NB4 (cell line): ENCODE measurements around the gene CNOT6.

ENCODE experiments used
- POLR2A ChIP-seq: IDR thresholded peaks from 2 replicates; pipeline ENCODE4 v1.6.1; 2011; ENCODE audit warnings: mild to moderate bottlenecking; ENCODE audit not compliant: insufficient read length; ENCODE audit errors: extremely low read depth
- TF ChIP-seq, protein P1 (sequence below): IDR thresholded peaks from one replicate; pipeline ENCODE4 v1.5.1; 2012; ENCODE audit warnings: low read depth, low read length

DNA sequence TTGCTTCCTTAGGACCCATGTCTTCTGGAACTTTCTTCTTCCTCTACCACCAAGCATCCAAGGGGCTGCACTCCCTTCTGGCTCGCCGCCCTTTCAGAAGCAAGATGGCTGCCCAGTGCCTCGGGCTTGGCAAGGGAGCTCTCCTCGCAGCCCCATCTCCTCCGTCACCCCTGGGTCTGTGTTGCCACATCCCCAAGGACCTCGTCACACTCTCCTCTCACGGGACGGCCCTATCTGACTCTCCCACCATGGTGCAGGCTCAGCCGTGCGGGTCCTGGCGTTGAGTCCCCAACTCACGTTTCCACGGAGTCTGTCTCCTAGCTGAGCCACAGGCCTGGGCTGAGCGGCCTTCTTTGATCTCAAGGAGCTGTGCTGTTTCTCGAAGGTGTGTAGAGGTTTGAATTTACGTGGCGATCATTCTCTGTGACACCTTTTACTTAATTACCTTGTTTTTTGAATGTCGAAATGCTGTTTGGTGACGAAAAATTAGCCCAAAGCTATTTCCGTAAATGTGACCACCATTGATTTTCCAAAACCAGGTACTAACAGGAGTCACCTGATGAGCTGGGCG is 112.1 kb downstream of the CNOT6 start:
- TF ChIP-seq, protein P1, sequence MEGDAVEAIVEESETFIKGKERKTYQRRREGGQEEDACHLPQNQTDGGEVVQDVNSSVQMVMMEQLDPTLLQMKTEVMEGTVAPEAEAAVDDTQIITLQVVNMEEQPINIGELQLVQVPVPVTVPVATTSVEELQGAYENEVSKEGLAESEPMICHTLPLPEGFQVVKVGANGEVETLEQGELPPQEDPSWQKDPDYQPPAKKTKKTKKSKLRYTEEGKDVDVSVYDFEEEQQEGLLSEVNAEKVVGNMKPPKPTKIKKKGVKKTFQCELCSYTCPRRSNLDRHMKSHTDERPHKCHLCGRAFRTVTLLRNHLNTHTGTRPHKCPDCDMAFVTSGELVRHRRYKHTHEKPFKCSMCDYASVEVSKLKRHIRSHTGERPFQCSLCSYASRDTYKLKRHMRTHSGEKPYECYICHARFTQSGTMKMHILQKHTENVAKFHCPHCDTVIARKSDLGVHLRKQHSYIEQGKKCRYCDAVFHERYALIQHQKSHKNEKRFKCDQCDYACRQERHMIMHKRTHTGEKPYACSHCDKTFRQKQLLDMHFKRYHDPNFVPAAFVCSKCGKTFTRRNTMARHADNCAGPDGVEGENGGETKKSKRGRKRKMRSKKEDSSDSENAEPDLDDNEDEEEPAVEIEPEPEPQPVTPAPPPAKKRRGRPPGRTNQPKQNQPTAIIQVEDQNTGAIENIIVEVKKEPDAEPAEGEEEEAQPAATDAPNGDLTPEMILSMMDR: no peak
- TF ChIP-seq POLR2A: no peak
